Measurements from ENCODE around the gene CATSPER1.

CATSPER1 gene

DNA sequence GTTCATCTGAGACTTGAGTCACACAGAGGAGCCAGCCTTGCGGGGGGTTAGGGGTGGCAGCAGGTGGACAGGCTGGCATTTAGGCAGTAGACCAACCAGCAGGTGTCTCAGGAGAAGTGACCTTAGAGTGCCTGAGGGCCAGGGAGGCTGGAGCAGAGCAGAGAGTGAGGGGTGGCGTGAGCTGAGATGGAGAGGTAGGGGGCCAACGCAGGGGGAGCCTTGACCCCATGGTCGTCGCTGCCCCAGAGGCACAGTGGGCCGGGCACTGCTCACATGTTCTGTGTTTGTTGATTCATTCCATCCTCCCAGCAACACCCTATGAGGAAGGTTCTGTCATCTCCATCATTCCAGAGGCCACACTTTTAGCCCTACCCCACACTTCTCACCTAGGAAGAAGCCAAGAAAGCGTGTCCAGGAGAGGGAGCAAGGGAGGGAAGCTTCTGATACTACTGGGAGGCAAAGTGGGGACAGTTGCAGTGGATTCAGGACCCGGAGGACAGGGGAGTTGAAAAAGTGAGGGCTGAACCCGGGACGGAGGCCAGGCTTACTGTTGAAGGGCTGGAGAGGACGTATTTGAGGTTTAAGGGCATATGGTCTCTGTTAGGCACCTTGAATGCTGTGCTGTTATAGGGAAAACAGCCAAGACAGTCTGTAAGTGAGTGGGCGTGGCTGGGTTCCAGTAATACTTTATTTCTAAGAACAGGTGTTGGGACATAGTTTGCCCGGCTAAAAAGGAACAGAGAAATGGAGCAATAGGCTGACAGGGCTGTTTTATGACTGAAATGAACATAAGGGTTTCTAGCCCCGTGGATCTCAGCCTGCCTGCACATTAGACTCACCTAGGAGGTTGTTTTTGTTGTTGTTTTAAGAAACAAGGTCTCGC lies 57.4 kb downstream of the CATSPER1 start:
- DNase-seq = no peak

DNA sequence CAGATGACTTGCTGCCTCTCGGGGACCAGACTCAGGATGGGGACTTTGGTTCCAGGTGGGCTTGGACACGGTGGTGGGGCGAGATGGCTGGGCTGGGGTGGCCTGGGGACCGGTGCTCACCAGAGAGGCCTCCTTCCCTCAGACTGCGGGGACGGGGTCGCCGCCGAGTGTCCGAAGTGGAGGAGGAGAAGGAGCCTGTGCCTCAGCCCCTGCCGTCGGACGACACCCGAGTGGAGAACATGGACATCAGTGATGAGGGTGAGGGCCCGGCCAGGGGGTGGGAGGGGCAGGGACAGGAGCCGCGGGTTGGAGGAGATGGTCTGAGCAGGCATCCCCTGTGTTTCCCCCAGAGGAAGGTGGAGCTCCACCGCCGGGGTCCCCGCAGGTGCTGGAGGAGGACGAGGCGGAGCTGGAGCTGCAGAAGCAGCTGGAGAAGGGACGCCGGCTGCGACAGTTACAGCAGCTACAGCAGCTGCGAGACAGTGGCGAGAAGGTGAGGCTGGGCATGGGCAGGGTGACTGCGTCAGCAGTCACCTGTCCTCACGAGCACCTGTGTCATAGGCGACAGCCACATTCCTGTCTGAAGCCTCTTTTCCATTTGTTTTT lies 58.8 kb downstream of the CATSPER1 start:
- DNase-seq = no peak
